Fibroblast of skin of left quadriceps (primary cell): ENCODE data around the gene PTPN4.
A peak's percentile ranks its signal among the peaks of the same experiment; 100 is the strongest.

Experiments
- DNase-seq, 2 experiments: peaks; one replicate each; pipeline ENCODE4 v3.0.0-alpha.2; 2013; ENCODE audit warnings: low read depth in 2 of 2

PTPN4 gene

GRCh38 chr2:119759451-119760236 is at the start of gene PTPN4:
TSS of gene PTPN4 (plus strand) at chr2:119759922. CDS start at chr2:119809854, 49,932 bp downstream.
- DNase-seq = peak; percentile 97

GRCh38 chr2:119710281-119710680 is 49.4 kb upstream of the PTPN4 start:
- DNase-seq = no peak

DNA sequence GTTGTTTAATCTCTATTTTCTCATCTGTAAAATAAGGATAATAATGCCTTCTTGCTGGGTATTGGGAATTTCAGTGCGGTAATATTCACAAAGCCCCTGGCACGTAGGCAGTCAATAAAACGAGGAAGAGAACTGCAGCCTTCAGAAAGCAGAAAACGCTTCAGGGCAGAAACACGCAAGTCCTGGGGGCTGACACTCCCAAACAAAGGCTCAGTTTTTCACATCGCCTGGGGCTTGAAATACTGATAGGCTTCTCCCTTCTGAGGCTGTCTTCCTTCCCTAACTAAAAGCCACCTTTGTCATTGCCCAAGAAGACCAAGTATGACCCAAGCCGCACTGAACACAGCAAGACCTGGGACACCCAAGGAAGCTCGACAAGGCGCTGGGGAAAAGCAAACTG is 48.4 kb upstream of the PTPN4 start:
- DNase-seq = no peak

DNA sequence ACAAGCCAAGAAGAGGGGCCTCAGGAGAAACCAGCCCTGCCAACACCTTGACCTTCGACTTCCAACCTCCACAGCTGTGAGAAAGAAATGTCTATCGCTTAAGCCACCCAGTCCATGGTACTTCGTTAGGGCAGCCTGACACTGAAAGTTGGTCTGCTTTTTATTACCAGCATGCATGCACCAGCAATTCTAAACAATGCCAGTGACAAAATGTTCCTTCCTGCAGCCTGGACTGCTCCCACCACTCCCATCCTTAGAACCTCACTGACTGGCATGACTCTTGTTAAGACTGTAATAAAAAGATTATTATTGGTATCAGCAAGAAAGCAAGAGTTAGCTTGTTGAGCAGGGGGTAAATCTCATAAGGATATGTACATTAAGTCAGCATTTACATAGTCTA is 47.2 kb upstream of the PTPN4 start:
- DNase-seq = no peak

GRCh38 chr2:119713819-119714490 is 45.8 kb upstream of the PTPN4 start:
- DNase-seq = peak in 1 of 2 experiments; percentile 6

GRCh38 chr2:119715409-119716283 is 44.1 kb upstream of the PTPN4 start:
- DNase-seq = no peak

GRCh38 chr2:119716284-119716672 is 43.4 kb upstream of the PTPN4 start:
- no peak for DNase-seq

DNA sequence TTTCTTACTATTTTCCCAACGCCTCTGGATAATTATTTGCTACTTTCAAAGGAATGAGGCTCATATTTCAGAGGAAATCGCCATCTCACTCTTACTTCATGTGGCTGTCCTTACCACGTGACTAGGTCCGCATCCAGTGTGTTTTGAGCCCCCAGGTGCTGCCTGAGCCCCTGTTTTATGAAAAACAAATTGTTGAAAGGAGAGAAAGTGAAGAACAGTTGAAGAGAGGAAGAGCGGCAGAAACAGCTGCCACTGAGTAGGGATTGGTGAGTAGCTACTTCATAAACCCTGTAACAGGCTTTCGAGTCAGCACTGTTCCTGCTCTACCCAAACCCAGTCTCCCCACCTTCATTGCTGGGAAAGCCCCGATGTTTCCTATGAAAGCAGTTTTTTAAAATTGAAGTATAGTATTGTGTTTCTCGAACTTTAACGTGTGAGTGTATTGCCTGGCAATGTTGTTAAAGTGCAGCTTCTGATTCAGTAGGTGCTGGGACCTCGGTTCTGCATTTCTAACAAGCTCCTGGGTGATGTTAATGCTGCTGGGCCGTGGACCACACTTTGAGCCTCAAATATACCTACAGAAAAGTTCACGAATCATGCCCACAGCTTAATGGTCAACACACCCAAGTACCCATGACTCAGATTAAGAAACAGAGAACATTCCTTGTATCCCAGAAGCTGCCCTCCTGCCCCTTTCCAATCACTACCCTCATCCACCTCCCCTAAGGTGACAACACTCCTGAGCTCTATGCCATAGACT is 41.0 kb upstream of the PTPN4 start:
- DNase-seq = no peak

DNA sequence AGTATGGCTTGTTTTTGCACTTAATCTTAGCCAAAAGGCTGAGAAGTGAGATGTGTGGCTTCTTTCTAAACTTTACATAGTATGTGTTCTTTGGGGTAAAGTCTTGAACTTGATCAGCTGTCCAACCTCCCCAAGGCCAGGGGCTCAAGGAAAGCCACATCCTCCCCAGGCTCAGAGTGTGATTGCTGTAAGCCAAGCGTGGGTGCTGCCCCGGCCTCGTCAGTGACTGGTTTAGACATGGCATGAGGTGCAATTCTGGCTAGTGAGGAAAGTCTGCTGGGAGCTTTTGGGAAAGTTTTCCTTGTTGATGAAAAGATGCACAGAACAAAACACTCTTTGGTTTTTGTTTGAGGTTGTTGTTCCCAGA is 40.5 kb upstream of the PTPN4 start:
- no peak for DNase-seq

DNA sequence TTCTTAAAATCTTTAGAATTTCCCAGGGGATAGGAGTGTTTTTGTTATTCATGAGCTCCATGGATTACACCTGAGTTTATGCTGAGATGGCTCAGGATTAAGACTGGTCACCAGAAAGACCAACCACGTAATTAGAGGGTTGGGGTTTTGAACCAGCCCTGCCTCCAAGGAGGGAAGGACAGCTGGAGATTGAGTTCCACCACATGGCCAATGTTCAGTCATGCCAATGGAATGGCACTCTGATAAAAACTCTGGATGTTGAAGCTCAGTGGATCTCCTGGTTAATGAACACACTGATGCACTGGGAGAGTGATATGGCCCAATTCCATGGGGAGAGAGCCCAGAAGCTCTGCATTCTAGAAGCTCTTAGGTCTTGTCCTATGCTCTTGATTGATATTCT is 38.7 kb upstream of the PTPN4 start:
- DNase-seq = no peak

DNA sequence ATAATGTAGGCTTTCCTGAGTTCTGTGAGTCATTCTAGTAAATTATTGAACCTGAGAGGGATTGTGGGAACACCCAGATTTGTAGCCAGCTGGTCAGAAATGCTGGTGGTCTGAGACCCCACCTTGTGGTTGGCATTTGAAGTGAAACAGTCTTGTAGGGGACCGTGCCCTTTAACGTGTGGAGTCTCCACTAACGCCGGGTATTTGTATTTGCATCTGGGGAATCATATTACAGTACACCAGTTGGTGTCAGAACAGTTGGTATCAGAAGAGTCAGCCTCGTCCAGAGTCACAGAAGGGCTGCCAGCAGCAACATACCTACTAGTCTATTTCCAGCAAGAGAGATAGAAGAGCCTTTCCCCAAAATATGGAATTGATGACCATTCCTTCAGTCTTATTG is 38.3 kb upstream of the PTPN4 start:
- DNase-seq = no peak

- DNase-seq = no peak
These were observed 37.8 kb upstream of the PTPN4 start for GRCh38 chr2:119721904-119722303.

- no peak for DNase-seq
These were observed 36.5 kb upstream of the PTPN4 start for GRCh38 chr2:119723186-119723585.

DNA sequence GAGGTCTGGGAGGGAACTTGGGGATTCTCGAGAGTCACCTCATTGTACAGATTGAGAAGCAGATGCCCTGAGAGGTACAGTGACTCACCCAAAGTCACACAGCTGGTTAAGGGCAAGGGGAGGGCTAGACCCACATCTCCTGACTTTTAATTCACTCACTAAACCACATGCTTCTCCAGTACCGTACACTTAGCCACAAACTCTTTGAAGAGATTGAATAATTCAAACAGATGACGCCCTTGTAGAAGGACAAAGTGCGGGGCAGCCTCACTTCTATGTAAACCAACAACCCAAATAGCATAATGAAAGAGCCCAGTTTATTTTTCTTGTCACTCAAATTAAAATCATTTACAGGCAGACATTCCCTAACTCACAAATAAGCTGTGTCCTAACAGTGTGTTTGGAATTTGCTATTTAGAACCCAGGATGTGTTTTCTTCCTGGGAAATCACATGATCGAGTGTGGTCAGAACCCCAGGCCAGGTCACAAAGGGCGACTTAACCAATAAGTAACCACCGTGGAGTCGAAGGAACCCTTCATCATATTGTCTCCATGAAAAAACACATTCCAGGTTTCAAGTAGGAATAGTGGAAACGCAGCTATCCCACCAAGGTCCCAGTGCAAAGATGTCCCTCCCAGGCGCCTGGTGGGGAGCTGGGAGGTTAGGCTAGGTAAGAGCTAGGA is 35.8 kb upstream of the PTPN4 start:
- no peak for DNase-seq

DNA sequence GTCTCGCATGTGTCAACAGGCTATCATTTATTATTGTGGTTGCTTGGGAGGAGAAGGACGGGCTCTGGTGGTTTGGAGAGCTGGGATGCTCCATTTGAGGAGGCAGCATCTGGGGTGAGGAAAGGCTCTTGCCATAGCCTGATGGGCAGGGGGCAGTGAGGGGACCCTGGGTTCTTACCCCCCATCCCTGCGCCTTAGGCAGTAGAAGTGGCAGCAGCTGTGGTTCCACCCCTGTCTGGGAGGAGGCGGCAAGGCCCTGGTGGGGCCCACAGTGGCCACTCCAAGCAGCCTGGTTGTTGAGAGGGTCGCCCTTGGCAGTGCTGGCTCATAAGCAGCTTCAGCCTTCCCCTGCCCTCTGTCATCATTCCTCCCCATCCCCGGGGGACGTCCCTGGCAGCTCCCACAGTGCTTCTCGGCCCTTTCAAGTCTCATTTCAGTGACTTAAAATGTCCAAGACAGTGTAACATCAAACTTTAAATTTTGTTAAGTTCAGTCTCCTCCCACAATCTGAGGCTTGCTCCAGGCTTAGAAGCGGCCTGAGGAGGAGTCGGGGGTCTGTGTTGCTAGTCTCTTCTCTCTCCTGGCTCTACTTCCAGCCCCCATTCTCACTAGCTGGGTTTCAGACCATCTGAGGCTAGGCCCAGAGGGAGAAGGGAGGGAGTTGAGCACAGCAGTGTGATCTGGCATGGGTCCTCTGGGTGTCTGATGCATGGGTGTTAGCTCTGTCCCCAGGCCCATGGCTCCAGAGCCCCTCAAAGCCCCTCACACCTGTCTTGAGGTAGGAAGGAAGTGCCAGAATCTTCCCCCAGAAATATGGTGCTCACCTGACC is 34.9 kb upstream of the PTPN4 start:
- no peak for DNase-seq

- no peak for DNase-seq
These were observed 32.2 kb upstream of the PTPN4 start for GRCh38 chr2:119727493-119727892.

DNA sequence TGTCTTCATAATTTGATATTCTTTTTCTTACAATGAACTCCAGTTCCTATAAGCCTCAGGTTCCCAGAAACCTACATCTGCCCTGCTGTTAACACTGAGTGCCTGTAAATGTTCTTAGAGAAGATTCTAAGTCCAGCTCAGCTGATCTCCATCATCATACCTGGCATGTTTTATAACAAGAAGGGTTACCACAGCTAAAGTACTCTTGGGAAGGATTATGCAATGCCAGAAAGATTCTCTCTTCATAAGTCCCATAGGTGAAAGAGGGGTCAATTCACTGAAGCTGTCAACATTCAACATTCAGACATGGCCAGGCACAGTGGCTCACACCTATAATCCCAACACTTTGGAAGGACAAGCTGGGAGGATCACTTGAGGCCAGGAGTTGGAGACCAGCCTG is 31.3 kb upstream of the PTPN4 start:
- no peak for DNase-seq

GRCh38 chr2:119730671-119731177 is 29.0 kb upstream of the PTPN4 start:
- no peak for DNase-seq

DNA sequence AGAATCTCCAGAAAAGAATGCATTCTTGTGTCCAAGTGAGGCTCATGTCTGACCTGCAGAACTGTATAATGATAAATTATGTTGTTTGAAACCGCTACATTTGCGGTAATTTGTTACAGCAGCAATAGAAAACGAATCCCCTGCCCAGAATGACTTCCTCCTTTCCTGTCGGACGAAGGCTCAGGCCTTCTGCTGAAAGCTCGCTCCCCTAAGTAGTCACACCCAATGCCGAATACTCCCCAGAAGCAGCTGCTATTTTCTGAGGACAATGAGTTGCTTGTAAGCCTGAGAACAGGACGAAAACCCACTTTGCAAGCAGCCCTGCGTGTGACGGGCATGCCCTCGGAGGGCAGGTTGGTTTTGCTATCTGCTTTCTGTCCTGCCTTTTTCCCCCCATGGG is 27.7 kb upstream of the PTPN4 start:
- DNase-seq = no peak

DNA sequence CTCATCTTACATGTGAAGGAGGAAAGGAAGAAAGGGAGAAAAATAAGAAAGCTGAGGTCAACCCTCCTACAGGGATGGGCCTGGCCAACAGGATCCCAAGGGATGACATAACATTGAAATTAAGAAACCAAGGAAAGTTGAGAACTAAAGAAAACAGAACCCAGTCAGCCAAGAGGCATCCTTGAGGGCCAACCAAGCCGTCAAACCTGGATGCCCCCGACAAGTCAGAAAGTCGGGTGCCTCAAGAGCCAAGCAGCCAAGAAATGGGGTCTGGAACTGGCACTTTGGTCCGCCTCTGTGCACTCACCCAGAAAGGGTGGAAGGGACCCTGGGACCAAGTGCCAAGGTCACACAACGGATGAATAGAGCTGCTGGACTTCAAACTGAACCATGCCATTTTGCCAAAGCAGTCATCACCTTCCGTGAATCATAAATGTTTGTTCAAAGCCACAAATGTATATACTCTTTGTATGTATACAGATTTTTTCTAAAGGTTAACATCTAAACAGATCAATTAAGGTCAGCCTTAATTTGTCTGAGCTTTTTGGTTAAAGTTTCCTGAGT is 27.0 kb upstream of the PTPN4 start:
- no peak for DNase-seq
